Activated effector memory CD4-positive, alpha-beta T cell treated with Interleukin-2 at 50 U/mL for 16 hours (primary cell): ENCODE results near the gene DRAXIN.

Source experiments
- DNase-seq: peaks from one replicate; pipeline ENCODE4 v3.0.0-alpha.2; 2020

The DRAXIN gene

GRCh38 chr1:11691302-11691914 lies at the start of gene DRAXIN:
Gene DRAXIN, plus strand, starts transcription at chr1:11691710. Its CDS starts 14,549 bp downstream, at chr1:11706259.
- no peak for DNase-seq

GRCh38 chr1:11641776-11642305 lies 49.7 kb upstream of the DRAXIN start:
- DNase-seq = no peak

- DNase-seq = peak; percentile 49
Measured at GRCh38 chr1:11642418-11643017, 49.0 kb upstream of the DRAXIN start.

- no peak for DNase-seq
Measured at GRCh38 chr1:11643782-11644181, 47.7 kb upstream of the DRAXIN start.

- no peak for DNase-seq
Measured at GRCh38 chr1:11645270-11645669, 46.2 kb upstream of the DRAXIN start.

- DNase-seq = peak; percentile 66
Measured at GRCh38 chr1:11645670-11646265, 45.7 kb upstream of the DRAXIN start.

- DNase-seq = no peak
Measured at GRCh38 chr1:11646317-11646716, 45.2 kb upstream of the DRAXIN start.

- no peak for DNase-seq
Measured at GRCh38 chr1:11647333-11647732, 44.2 kb upstream of the DRAXIN start.

- no peak for DNase-seq
Measured at GRCh38 chr1:11648039-11648438, 43.5 kb upstream of the DRAXIN start.

GRCh38 chr1:11648732-11649158 lies 42.8 kb upstream of the DRAXIN start:
- DNase-seq = no peak

- DNase-seq = no peak
Measured at GRCh38 chr1:11649237-11649623, 42.3 kb upstream of the DRAXIN start.

GRCh38 chr1:11649624-11650330 lies 41.7 kb upstream of the DRAXIN start:
- DNase-seq = no peak

GRCh38 chr1:11650331-11650991 lies 41.0 kb upstream of the DRAXIN start:
- peak; percentile 71 for DNase-seq

- DNase-seq = no peak
Measured at GRCh38 chr1:11651017-11651416, 40.5 kb upstream of the DRAXIN start.

GRCh38 chr1:11652203-11652780 lies 39.2 kb upstream of the DRAXIN start:
- no peak for DNase-seq

- DNase-seq = no peak
Measured at GRCh38 chr1:11653101-11653860, 38.2 kb upstream of the DRAXIN start.

GRCh38 chr1:11653861-11654136 lies 37.7 kb upstream of the DRAXIN start:
- no peak for DNase-seq

GRCh38 chr1:11654137-11654938 lies 37.2 kb upstream of the DRAXIN start, which contains the start of the genes FBXO2 and FBXO44:
Gene FBXO2, minus strand, starts transcription at chr1:11654429. Its CDS starts 89 bp downstream, at chr1:11654340.
Gene FBXO44, plus strand, starts transcription at chr1:11654877. Its CDS starts 959 bp downstream, at chr1:11655836.
- peak; percentile 61 for DNase-seq

GRCh38 chr1:11654939-11655808 lies 36.3 kb upstream of the DRAXIN start:
- DNase-seq = no peak

- DNase-seq = no peak
Measured at GRCh38 chr1:11657654-11658053, 33.9 kb upstream of the DRAXIN start.
